Natural killer cell (primary cell): Measurements from ENCODE around the gene TDRD9. TPM values are rescaled to one million over a fixed set of nuclear protein-coding genes. Genes with fewer than 3 reads are reported as not detected.

Experiments
- ATAC-seq, 3 donors: fragments of 150-1000 bp in 2 of 3; fragments of 200-7000 bp in 1 of 3; cut with Tn5 transposase; 1 replicate in 1 of 3; 2 replicates in 2 of 3; pipeline ENCODE4 v1.10.0; 2021; ENCODE audit warnings: mild to moderate bottlenecking in 2 of 3, moderate library complexity in 2 of 3
- DNase-seq, 2 donors: peaks; one replicate each; pipeline versions ENCODE4 v3.0.0 to v3.0.0-alpha.2; 2013 to 2021; ENCODE audit warnings: mixed read lengths in 1 of 2
- H3K27ac ChIP-seq: one replicate; pipeline ENCODE4 v1.5.1; 2013; ENCODE audit warnings: mild to moderate bottlenecking, low read length
- H3K27me3 ChIP-seq: one replicate; pipeline ENCODE4 v1.6.1; 2013; ENCODE audit warnings: low read length; ENCODE audit not compliant: control insufficient read depth, insufficient read depth
- H3K36me3 ChIP-seq: one replicate; pipeline ENCODE4 v1.6.1; 2013; ENCODE audit warnings: low read length; ENCODE audit not compliant: control insufficient read depth, insufficient read depth
- H3K4me1 ChIP-seq: one replicate; pipeline ENCODE4 v1.6.1; 2013; ENCODE audit warnings: low read length; ENCODE audit not compliant: control insufficient read depth, insufficient read depth
- H3K4me3 ChIP-seq: one replicate; pipeline ENCODE4 v1.5.1; 2013; ENCODE audit warnings: low read length
- H3K9me3 ChIP-seq: one replicate; pipeline ENCODE4 v1.6.1; 2013; ENCODE audit warnings: low read length; ENCODE audit not compliant: control insufficient read depth, insufficient read depth
- H3K27ac Mint-ChIP-seq, 2 donors: one replicate each; pipeline ENCODE4 v1.8.0; 2022; ENCODE audit warnings: mild to moderate bottlenecking in 2 of 2, mixed read lengths in 2 of 2, moderate library complexity in 1 of 2
- H3K27me3 Mint-ChIP-seq, 2 donors: one replicate each; pipeline ENCODE4 v1.8.0; 2022; ENCODE audit warnings: low read depth in 2 of 2, mixed read lengths in 2 of 2
- H3K36me3 Mint-ChIP-seq: one replicate; pipeline ENCODE4 v1.8.0; 2022; ENCODE audit warnings: mixed read lengths
- H3K4me1 Mint-ChIP-seq, 2 donors: one replicate each; pipeline ENCODE4 v1.8.0; 2022; ENCODE audit warnings: mixed read lengths in 2 of 2
- H3K4me3 Mint-ChIP-seq: one replicate; pipeline ENCODE4 v1.8.0; 2022; ENCODE audit warnings: mild to moderate bottlenecking, moderate library complexity, mixed read lengths
- H3K9me3 Mint-ChIP-seq, 2 donors: one replicate each; pipeline ENCODE4 v1.8.0; 2022; ENCODE audit warnings: mixed read lengths in 2 of 2
- CTCF ChIP-seq: fragments of 200-600 bp; IDR thresholded peaks from one replicate; pipeline ENCODE4 v1.8.0; 2022; ENCODE audit warnings: antibody characterized with exemption
- WGBS: methylation state at CpG from one replicate; pipeline ENCODE4 v1.1.7; 2013; ENCODE audit warnings: missing lambda C conversion rate; ENCODE audit not compliant: insufficient coverage; 5-methylcytosine and 5-hydroxymethylcytosine counted together
- intact Hi-C: fragments of 100-400 bp; cut with micrococcal nuclease; formaldehyde crosslinking; loops from one replicate; pipeline ENCODE4 v1.14.2; 2022
- total RNA-seq, 4 donors: library from RNA; stranded (reverse); fragments of 120-200 nt in 1 of 4; gene quantifications; one replicate each; pipeline versions ENCODE4 v1.2.3 to v1.2.4, GENCODE V29; 2013 to 2022

The TDRD9 gene
- total RNA-seq, 3 donors from 2014 or later (not counting 1 experiment from before 2014, with no cell fraction given): 0.75 to 2.2 (median 1.4) TPM

GRCh38 chr14:103989964-103990363 lies 61.7 kb downstream of the TDRD9 start:
- ATAC-seq (no peak), DNase-seq (no peak)
- intact Hi-C loops: no loop called here
- H3K27ac Mint-ChIP-seq: no peak overlapping the region
- no peaks in the 10 kb centered on the region for H3K9me3 ChIP-seq
- H3K4me3 Mint-ChIP-seq: no peak overlapping the region
- TF ChIP-seq CTCF: no peak
- peaks cover 7% of the 10 kb centered on the region for H3K36me3 Mint-ChIP-seq
- H3K4me1 ChIP-seq: no peaks in the 10 kb centered on the region
- no peak overlapping the region for H3K4me3 ChIP-seq
- WGBS: 96% methylated on average over 4 of the region's 4 CpGs
- H3K36me3 ChIP-seq: no peaks in the 10 kb centered on the region
- H3K4me1 Mint-ChIP-seq: no peaks in the 10 kb centered on the region
- peaks cover 20 to 35% of the 10 kb centered on the region in 2 donors for H3K27me3 Mint-ChIP-seq
- H3K27me3 ChIP-seq: peaks cover 4% of the 10 kb centered on the region
- H3K9me3 Mint-ChIP-seq: peaks cover 0 to 2% of the 10 kb centered on the region in 2 donors
- H3K27ac ChIP-seq: no peak overlapping the region

GRCh38 chr14:103994535-103995184 lies 66.4 kb downstream of the TDRD9 start:
- no peak for ATAC-seq

GRCh38 chr14:103995876-103996275 lies 67.6 kb downstream of the TDRD9 start:
- no peak overlapping the region for H3K4me3 Mint-ChIP-seq
- H3K36me3 Mint-ChIP-seq: no peaks in the 10 kb centered on the region
- TF ChIP-seq CTCF: no peak
- no peak overlapping the region for H3K4me3 ChIP-seq
- intact Hi-C loops: no loop called here
- no peaks in the 10 kb centered on the region for H3K36me3 ChIP-seq
- DNase-seq: no peak
- no peak overlapping the region for H3K27ac Mint-ChIP-seq
- peaks cover 2% of the 10 kb centered on the region for H3K27me3 ChIP-seq
- no peak for ATAC-seq
- 84% methylated on average over 5 of the region's 5 CpGs for WGBS
- H3K4me1 Mint-ChIP-seq: no peaks in the 10 kb centered on the region
- H3K9me3 Mint-ChIP-seq: no peaks in the 10 kb centered on the region
- no peaks in the 10 kb centered on the region for H3K4me1 ChIP-seq
- peaks cover 0 to 5% of the 10 kb centered on the region in 2 donors for H3K27me3 Mint-ChIP-seq
- no peaks in the 10 kb centered on the region for H3K9me3 ChIP-seq
- H3K27ac ChIP-seq: no peak overlapping the region

More at GRCh38 chr14:103994535-103995184, 66.4 kb downstream of the TDRD9 start:
- Mint-ChIP-seq H3K27ac (no peak overlapping the region), H3K4me1 (no peaks in the 10 kb centered on the region), H3K9me3 (no peaks in the 10 kb centered on the region), H3K36me3 (no peaks in the 10 kb centered on the region), H3K4me3 (no peak overlapping the region), H3K27me3 (peaks cover 8 to 9% of the 10 kb centered on the region in 2 donors)
- H3K4me3 ChIP-seq: no peak overlapping the region
- no peak for DNase-seq
- WGBS: 83% methylated on average over 3 of the region's 5 CpGs
- H3K4me1 ChIP-seq: no peaks in the 10 kb centered on the region
- H3K27ac ChIP-seq: no peak overlapping the region
- H3K36me3 ChIP-seq: no peaks in the 10 kb centered on the region
- TF ChIP-seq CTCF: no peak
- intact Hi-C loops: no loop called here
- no peaks in the 10 kb centered on the region for H3K9me3 ChIP-seq
- peaks cover 4% of the 10 kb centered on the region for H3K27me3 ChIP-seq

- Mint-ChIP-seq H3K4me1 (no peaks in the 10 kb centered on the region), H3K36me3 (no peaks in the 10 kb centered on the region), H3K4me3 (no peak overlapping the region), H3K27ac (no peak overlapping the region), H3K27me3 (peaks cover 0 to 5% of the 10 kb centered on the region in 2 donors), H3K9me3 (no peaks in the 10 kb centered on the region)
- no peak for TF ChIP-seq CTCF
- ATAC-seq (no peak), DNase-seq (no peak)
- intact Hi-C loops: no loop called here
- 85% methylated on average over 8 of the region's 8 CpGs for WGBS
- no peaks in the 10 kb centered on the region for H3K4me1 ChIP-seq
- no peak overlapping the region for H3K4me3 ChIP-seq
- peaks cover 2% of the 10 kb centered on the region for H3K27me3 ChIP-seq
- H3K27ac ChIP-seq: no peak overlapping the region
- H3K36me3 ChIP-seq: no peaks in the 10 kb centered on the region
- no peaks in the 10 kb centered on the region for H3K9me3 ChIP-seq
Observed at GRCh38 chr14:103997391-103997790, 69.1 kb downstream of the TDRD9 start.
